SH-SY5Y (cell line): ENCODE measurements around the gene FKBP1A.

Experiments
- GATA2 ChIP-seq: IDR thresholded peaks from 2 replicates; pipeline ENCODE4 v1.6.1; 2011; ENCODE audit warnings: mild to moderate bottlenecking, low read depth, low read length
- GATA3 ChIP-seq: IDR thresholded peaks from 2 replicates; pipeline ENCODE4 v1.6.1; 2011; ENCODE audit warnings: low read depth, mild to moderate bottlenecking, low read length, moderate library complexity

FKBP1A gene

DNA sequence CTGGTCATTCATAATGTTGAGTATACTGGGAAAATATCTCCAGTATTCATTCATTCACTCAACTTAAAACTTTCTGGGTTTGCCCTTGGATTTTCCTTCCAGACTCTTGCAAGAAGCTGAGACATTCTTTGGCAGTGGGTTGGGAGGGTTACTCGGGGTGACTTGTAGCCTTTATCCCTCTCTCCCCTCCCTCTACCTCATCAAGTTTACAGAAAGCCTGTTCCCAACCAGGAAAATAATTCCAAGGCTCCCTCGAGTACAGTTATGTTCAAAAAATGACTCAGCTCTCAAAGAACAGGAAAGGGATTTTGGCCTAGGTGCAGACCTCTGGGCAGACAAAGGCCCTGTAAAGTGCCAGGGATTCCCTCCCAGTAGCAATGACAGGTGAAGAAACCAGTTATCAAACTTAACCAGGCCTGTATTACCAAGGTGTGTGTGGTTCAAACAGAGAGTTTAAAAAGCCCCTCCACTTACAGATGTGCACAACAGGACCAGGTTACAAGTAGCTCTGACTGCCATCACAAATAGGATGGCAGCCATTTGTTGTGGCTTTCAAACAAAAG lies 22.2 kb downstream of the FKBP1A start:
- TF ChIP-seq GATA3, result no peak

DNA sequence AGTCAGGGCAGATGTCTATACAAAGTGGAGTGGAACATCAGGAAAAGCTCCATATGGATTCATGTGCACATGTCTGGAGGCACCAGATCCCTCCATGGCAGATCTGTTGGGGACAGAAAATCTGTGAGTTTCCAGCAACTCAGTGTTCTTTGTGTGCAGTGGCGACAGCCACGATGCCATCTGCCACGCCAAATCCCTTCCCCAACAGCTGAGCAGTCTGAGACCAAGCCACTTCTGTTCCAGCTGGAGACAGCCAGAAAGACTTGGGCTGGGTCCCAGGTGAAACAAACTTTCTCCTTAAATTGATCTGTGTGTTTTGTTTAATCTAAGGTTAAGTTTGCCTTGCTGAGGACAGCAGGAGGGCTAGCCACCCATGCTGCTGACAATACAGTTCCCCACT lies 22.9 kb downstream of the FKBP1A start:
- no peak for TF ChIP-seq GATA2
- TF ChIP-seq GATA3, result no peak

DNA sequence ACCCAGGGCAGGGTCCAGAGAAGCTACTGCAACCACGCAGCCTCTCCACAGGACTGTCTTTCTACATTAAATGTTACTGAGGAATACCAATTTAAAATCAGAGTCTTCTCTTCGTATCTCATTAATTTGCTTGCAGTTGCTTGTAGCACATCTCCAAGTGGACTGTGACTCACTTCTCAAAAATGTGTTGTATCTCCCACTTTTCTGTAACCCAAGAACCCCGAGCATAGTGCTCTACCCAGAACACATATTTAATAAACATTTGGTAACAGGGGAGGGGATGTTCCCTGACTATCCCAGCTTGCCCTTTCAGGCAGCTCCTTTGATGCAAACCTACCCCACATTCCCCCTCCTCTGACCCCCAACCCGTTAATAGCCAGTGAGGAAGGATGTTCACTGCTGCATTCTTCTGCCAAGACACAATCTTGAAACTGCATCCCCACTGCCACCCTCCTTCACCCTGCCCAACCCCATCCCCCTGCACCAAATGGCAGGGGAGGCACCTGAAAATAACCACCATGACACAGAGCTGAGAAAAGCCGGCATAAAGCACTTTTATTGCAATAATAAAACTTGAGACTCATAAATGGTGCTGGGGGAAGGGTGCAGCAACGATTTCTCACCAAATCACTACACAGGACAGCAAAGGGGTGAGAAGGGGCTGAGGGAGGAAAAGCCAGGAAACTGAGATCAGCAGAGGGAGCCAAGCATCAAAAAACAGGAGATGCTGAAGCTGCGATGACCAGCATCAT lies 24.2 kb downstream of the FKBP1A start:
- TF ChIP-seq GATA3, result no peak
- no peak for TF ChIP-seq GATA2

DNA sequence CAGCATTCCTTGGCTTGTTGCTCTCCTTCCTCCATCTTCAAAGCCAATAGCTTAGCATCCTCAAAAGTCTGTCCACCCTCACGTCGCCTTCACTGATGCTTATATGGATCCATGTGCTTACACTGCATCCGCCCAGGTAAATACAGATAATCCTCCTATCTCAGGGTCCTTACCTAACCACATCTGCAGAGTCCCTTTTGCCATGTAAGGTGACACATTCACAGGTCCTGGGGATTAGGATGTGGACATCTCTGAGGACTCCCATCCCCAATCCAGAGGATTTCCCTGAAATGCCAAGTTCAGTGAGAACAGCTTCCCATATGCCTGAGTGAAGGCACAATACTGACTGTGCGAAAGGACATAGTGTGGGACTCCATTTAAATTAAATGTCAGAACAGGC lies 25.4 kb downstream of the FKBP1A start:
- TF ChIP-seq GATA2 (no peak), GATA3 (no peak)

DNA sequence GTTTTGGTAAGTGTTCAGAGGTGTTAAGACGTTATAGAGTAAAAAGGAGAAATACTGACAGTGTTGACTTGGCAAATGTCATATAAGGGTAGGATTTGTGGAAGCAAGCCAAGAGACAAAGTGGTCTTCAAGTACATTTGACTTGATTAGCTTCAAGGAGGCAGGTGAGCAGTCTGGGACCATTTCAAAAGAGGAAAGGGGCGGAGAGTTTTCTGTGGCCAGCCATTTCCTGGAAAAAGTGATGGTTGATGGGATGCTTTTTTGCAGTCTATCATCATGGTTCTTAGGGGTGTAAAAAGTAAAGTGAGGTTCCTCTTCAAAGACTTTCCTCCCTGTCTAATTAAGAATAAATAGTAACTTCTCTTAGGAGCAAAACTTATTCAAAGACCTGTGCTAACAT lies 28.7 kb downstream of the FKBP1A start:
- TF ChIP-seq GATA3, result no peak
- TF ChIP-seq GATA2, result no peak

DNA sequence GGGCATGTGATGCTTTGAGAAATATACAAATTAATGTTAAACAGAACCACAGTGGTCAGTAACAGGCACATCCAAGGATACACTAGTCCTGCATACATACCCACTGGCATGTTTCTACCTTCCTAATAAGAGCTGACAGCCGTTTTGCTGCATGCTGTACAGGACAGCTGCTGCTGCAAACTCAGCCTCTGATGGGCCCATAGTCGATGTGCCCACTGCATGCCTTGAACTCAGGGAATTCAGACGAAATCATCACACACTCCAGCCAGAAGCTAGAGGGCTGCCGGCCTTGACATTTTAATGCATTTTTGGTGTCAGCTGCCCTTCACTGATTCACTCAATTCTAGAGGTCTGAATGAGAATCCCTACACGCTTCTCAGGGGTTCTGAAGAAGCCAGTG lies 29.3 kb downstream of the FKBP1A start:
- TF ChIP-seq GATA2 (no peak), GATA3 (no peak)

DNA sequence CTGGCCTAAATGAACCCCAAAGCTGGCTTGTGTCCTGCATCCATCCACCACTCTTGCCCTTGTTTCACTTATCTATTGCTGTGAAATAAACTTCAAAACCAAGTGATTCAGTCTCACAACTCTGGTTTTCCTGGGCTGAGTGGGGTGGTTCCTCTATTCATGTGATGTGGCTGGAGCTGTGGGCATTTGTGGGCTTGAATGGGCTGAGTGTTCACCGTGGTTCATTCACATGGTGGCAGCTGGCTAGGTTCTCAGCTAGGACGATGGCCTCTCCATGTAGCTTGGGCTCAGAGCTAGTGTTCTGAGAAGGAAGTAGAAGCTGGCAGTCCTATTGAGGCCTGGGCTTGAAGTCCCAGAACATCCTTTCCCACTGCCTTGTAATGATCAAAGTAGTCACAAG lies 30.4 kb downstream of the FKBP1A start:
- no peak for TF ChIP-seq GATA3
- TF ChIP-seq GATA2, result no peak

DNA sequence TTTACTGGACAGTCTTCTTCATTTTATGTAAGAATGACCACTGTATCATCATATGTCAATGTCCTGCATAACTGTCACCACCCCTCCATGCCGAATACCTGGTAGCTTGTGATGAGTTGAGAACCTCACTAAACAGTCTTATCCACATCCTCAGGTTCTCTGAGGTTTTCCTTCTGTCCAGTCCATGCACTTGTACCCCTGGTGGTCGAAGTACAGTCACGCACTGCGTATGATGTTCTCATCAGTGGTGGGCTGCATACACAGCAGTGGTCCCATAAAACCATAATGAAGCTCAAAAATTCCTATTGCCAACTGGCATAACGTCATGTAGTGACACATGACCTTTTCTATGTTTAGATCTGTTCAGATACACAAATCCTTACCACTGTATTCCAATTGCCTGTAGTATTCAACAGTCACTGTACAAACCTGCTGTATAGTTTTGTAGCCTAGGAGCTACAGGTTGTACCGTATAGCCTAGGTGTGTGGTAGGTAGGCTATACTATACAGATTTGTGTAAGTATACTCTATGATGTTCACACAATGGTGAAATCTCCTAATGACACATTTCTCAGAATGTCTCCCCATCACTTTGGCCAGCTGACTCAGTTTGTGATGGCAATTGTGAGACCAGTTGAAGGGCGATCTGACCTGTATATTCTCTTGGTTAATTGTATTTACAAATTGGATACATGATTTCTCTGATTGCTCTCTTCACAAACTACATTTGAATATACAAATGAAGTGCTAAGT lies 32.6 kb downstream of the FKBP1A start:
- TF ChIP-seq GATA3, result no peak
- TF ChIP-seq GATA2, result no peak

DNA sequence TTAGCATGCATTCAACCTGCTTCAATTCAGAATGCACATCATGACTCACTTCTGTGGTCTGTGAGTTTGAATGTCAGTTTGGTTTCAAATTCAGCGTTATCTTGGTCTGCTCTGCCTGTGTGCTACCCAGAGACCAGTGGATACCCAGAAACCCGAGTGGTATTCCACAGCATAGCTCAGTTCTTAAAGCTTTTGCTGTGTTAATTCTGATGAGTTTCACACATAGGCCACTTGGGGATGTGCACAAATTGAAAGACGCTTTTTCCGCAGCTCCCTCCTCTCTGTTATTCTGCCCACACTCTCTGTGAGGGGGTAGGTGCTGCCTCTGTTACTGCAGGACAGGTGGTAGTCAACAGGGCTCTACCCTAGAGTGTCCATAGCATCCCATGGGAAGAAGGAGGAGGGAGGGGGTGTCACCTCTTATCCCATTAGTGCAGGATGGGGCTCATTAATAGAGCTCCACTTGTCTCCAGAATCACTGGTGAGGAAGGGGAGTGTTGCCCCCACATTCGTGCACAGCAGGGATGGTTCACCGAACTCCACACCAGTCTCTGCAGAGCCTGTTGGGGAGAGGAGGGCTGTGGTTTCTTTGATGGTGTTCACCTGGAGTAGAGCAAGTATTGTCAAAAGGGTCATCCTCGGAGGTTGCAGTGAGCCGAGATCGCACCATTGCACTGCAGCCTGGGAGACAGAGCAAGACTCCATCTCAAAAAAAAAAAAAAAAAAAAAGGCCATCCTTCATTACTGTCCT lies 34.8 kb downstream of the FKBP1A start:
- TF ChIP-seq GATA3, result no peak
- no peak for TF ChIP-seq GATA2

DNA sequence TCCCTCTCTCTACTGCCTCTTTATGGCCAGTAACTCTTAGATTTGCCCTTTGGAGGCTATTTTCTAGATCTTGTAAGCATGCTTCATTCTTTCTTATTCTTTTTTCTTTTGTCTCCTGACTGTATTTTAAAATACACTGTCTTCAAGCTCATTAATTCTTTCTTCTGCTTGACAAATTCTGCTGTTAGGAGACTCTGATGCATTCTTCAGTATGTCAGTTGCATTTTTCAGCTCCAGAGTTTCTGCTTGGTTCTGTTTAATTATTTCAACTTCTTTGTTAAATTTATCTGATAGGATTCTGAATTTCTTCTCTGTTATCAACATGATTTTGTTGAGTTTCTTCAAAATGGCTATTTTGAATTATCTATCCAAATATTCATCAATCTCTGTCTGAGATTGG lies 38.9 kb downstream of the FKBP1A start:
- TF ChIP-seq GATA3 (no peak), GATA2 (no peak)

DNA sequence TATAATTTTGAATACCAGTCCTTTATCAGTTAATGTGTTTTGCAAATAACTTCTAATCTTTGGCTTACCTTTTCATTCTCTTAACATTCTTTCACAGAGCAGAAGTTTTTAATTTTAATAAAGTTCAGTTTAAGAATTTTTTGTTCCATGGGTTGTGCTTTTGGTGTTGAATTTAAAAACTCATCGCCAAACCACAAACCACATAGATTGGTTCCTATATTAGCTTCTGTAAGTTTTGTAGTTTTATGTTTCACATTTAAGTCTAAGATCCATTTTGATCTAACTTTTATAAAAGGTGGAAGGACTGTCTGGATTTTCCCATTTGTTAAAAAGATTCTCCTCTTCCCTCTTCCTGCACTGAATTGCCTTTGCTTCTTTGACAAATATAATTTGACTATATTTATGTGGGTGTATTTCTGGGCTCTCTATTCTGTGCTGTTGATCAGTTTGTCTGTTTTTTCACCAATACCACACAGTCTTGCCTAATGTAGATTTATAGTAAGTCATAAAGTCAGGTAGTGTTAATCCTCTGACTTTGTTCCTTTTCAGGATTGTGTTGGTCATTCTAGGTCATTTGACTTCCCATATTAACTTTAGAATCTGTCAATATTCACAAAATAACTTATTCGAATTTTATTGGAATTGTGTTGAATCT lies 46.4 kb downstream of the FKBP1A start:
- TF ChIP-seq GATA2, result no peak
- TF ChIP-seq GATA3, result no peak

DNA sequence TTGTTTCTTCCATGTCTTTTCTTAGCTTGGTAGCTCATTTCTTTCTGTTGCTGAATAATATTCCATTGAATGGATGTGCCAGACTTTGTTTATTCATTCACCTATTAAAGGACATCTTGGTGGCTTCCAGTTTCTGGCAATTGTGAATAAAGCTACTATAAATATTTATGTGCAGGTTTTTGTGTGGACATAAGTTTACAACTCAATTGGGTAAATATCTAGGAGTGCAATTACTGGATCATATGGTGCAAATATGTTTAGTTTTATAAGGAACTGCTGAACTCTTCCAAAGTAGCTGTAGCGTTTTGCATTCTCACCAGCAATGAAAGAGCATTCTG lies 47.1 kb downstream of the FKBP1A start:
- TF ChIP-seq GATA3 (no peak), GATA2 (no peak)

DNA sequence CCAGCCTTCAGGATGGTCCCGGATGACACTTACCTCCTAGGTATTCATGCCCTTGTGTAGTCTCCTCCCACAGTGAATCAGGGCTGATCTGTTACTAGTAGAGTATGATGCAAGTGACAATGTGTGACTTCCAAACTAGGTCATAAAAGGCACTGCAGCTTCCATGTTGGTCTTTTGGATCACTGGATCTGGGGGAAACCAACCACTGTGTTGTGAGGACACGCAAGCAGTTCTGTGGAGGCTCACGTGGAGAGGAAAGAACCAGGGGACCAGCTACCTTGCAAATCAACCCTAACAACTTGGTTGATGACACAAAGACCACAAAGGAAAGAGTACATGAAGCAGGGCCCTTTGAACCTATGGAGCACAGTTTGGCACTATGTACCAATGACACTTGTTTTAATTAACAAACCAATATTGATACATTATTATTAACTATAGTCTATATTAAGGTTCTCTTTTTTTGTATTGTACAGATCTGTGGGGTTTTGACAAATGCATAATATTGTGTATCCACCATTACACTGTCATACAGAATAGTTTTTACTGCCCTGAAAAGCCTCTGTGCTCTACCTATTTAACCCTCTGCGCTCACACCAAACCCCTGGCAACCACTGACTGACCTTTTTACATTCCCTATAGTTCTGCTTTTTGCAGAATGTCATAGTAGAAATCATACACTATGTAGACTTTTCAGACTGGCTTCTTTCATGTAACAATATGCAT lies 47.7 kb downstream of the FKBP1A start:
- TF ChIP-seq GATA3 (no peak), GATA2 (no peak)

DNA sequence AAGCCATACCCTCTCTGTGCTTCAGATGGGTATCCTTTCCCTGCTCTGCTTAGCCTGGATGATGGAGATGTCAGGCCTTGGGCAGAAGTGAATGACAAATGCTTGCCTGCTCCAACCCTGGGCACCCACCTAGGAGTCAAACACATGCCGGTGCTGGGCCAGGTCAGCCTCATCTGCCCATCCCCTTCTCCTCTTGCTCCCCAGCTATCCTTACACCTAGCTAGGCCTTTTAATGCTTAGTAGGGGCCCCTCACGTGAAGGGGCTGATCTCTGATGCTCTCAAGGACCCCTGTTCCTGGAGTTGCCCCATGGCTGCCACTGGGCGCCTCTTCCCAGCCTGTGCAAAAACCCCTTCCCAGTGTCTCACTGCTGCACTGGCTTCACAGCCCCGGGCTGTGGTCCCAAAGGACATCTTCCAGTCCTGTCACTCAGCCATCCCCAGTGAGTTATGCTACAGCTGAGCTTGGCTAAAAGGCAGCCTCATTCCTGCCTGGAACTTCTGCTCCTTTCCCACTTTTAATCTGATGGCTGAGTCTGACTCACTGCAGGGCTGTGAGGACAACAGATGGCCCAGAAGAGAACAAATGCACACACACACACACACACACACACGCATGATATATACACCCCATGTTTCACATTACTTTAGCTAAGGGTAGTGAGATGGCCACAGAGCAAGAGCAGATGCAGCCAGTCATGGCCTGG lies 51.1 kb downstream of the FKBP1A start:
- no peak for TF ChIP-seq GATA3
- no peak for TF ChIP-seq GATA2

DNA sequence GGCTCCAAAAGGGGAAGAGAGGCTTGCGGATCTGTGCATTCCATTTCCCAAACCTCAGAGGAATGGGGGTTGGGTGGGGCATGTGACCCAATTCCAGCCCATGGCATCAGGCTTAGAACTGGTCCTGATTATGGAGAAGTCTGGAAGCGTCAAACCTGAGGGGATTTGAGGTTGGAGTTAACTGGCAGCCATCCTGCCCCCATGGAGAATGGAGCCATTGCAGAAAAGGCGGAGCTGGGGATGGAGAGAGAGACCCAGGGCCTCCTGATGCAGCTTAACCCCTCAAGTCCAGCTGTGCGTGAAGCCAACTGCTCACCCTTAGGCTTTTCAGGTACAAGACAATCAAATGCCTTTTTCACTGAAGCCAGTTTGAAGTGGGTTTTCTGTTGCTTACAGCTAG lies 54.1 kb downstream of the FKBP1A start:
- TF ChIP-seq GATA2 (no peak), GATA3 (no peak)
